C4-2B (cell line): ENCODE data around the gene TLX2.

Experiments
- ZFX ChIP-seq: fragments of 450-650 bp; IDR thresholded peaks from 2 replicates; pipeline ENCODE4 v1.6.1; 2017
- TF ChIP-seq, protein P1 (sequence below): fragments of 450-650 bp; conservative IDR thresholded peaks from 2 replicates; pipeline ENCODE4 v1.5.1; 2017; ENCODE audit warnings: mild to moderate bottlenecking

DNA sequence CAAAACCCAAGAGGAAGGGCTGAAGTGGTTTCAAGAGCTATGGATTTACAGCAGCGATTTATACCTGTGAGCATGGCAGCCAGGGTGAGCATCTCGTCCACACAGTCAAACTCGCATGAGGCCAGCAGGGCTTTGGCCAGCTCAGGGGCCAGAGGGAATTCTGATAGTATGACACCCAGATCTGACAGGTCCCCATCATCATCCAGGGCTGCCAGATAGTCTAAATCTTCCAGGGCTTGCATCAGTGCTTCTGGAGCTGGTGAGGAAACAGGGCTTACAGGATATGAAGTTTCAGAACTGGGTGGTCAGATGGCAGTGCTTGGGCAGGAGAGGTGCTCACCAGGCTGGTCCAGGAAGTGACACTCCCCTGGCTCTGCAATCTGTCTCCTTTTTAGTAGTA is 8.3 kb downstream of the TLX2 start:
- TF ChIP-seq, protein P1, sequence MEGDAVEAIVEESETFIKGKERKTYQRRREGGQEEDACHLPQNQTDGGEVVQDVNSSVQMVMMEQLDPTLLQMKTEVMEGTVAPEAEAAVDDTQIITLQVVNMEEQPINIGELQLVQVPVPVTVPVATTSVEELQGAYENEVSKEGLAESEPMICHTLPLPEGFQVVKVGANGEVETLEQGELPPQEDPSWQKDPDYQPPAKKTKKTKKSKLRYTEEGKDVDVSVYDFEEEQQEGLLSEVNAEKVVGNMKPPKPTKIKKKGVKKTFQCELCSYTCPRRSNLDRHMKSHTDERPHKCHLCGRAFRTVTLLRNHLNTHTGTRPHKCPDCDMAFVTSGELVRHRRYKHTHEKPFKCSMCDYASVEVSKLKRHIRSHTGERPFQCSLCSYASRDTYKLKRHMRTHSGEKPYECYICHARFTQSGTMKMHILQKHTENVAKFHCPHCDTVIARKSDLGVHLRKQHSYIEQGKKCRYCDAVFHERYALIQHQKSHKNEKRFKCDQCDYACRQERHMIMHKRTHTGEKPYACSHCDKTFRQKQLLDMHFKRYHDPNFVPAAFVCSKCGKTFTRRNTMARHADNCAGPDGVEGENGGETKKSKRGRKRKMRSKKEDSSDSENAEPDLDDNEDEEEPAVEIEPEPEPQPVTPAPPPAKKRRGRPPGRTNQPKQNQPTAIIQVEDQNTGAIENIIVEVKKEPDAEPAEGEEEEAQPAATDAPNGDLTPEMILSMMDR = no peak
- TF ChIP-seq ZFX = no peak
